HepG2 (cell line): ENCODE results near the gene GTF3A. TPM values are rescaled to one million over a fixed set of nuclear protein-coding genes. Genes with fewer than 3 reads are reported as not detected.
A peak's percentile ranks its signal among the peaks of the same experiment; 100 is the strongest.

Experiments
- AKNA ChIP-seq: sonication (generic); formaldehyde crosslinking; IDR thresholded peaks from 2 replicates; pipeline ENCODE4 v1.4.0; 2020; ENCODE audit warnings: missing genetic modification reagents, borderline replicate concordance
- GFI1 ChIP-seq: sonication (generic); formaldehyde crosslinking; IDR thresholded peaks from 2 replicates; pipeline ENCODE4 v1.5.0; 2020; ENCODE audit warnings: missing genetic modification reagents, mild to moderate bottlenecking, borderline replicate concordance
- HES4 ChIP-seq: sonication (generic); formaldehyde crosslinking; IDR thresholded peaks from 2 replicates; pipeline ENCODE4 v1.9.0; 2021; ENCODE audit warnings: mild to moderate bottlenecking, missing genetic modification reagents, borderline replicate concordance
- HOXA3 ChIP-seq: sonication (generic); formaldehyde crosslinking; IDR thresholded peaks from 2 replicates; pipeline ENCODE4 v1.5.0; 2020; ENCODE audit warnings: missing genetic modification reagents
- JUND ChIP-seq: sonication (generic); formaldehyde crosslinking; IDR thresholded peaks from 2 replicates; pipeline ENCODE4 v1.8.0; 2022; ENCODE audit warnings: mild to moderate bottlenecking, missing genetic modification reagents
- KAT2B ChIP-seq: fragments of 150-350 bp; IDR thresholded peaks from 2 replicates; pipeline ENCODE4 v1.6.1; 2014; ENCODE audit warnings: low read depth, low read length, borderline replicate concordance
- MXI1 ChIP-seq: IDR thresholded peaks from 3 replicates; pipeline ENCODE4 v1.6.1; 2012; ENCODE audit warnings: low read depth, low read length, inconsistent platforms, borderline replicate concordance
- NFIC ChIP-seq: IDR thresholded peaks from 2 replicates; pipeline ENCODE4 v1.6.1; 2012; ENCODE audit warnings: mild to moderate bottlenecking, low read length, inconsistent platforms
- NR2C2 ChIP-seq: sonication (generic); formaldehyde crosslinking; IDR thresholded peaks from 2 replicates; pipeline ENCODE4 v1.4.0; 2020; ENCODE audit warnings: missing genetic modification reagents, mild to moderate bottlenecking, moderate library complexity, borderline replicate concordance
- NR3C1 ChIP-seq: sonication (generic); formaldehyde crosslinking; IDR thresholded peaks from 2 replicates; pipeline ENCODE4 v1.4.0; 2020; ENCODE audit warnings: missing genetic modification reagents
- PAF1 ChIP-seq: IDR thresholded peaks from 2 replicates; pipeline ENCODE4 v1.6.1; 2016; ENCODE audit warnings: missing genetic modification reagents, missing compliant biosample characterization
- RNF2 ChIP-seq: fragments of 450-650 bp; conservative IDR thresholded peaks from 2 replicates; pipeline ENCODE4 v1.6.1; 2016; ENCODE audit warnings: low read depth
- RXRA ChIP-seq: sonication (generic); formaldehyde crosslinking; IDR thresholded peaks from 2 replicates; pipeline ENCODE4 v1.5.1; 2020; ENCODE audit warnings: missing genetic modification reagents
- SALL1 ChIP-seq: sonication (generic); formaldehyde crosslinking; IDR thresholded peaks from 2 replicates; pipeline ENCODE4 v1.8.0; 2022; ENCODE audit warnings: mild to moderate bottlenecking, missing genetic modification reagents
- SMAD3 ChIP-seq: sonication (generic); formaldehyde crosslinking; IDR thresholded peaks from 2 replicates; pipeline ENCODE4 v1.4.0; 2020; ENCODE audit warnings: missing genetic modification reagents
- SOX13 ChIP-seq, 3 experiments: fragments of 450-650 bp in 1 of 3; sonication (generic) in 1 of 3; formaldehyde crosslinking in 1 of 3; IDR thresholded peaks in 2 of 3; conservative IDR thresholded peaks in 1 of 3; 2 replicates each; pipeline versions ENCODE4 v1.5.0 to v1.6.1; 2016 to 2020; ENCODE audit warnings: antibody characterized with exemption in 1 of 3, mild to moderate bottlenecking in 1 of 3, missing compliant biosample characterization in 1 of 3, missing genetic modification reagents in 1 of 3, moderate library complexity in 1 of 3
- TOE1 ChIP-seq: sonication (generic); formaldehyde crosslinking; IDR thresholded peaks from 2 replicates; pipeline ENCODE4 v1.4.0; 2020; ENCODE audit warnings: mild to moderate bottlenecking, missing genetic modification reagents
- ZIK1 ChIP-seq: sonication (generic); formaldehyde crosslinking; IDR thresholded peaks from 2 replicates; pipeline ENCODE4 v1.5.0; 2020; ENCODE audit warnings: mild to moderate bottlenecking, low read depth, missing genetic modification reagents, borderline replicate concordance
- ZKSCAN5 ChIP-seq: sonication (generic); formaldehyde crosslinking; IDR thresholded peaks from 2 replicates; pipeline ENCODE4 v1.5.1; 2020; ENCODE audit warnings: mild to moderate bottlenecking, missing genetic modification reagents
- ZNF224 ChIP-seq: sonication (generic); formaldehyde crosslinking; IDR thresholded peaks from 2 replicates; pipeline ENCODE4 v1.5.0; 2020; ENCODE audit warnings: mild to moderate bottlenecking, missing genetic modification reagents
- ZNF512B ChIP-seq: sonication (generic); formaldehyde crosslinking; IDR thresholded peaks from 2 replicates; pipeline ENCODE4 v1.5.1; 2020; ENCODE audit warnings: missing genetic modification reagents, mild to moderate bottlenecking, borderline replicate concordance
- ZNF720 ChIP-seq: sonication (generic); formaldehyde crosslinking; IDR thresholded peaks from 2 replicates; pipeline ENCODE4 v1.4.0; 2020; ENCODE audit warnings: missing genetic modification reagents
- polyA plus RNA-seq, 8 experiments: library from polyadenylated mRNA; depleted of rRNA in 3 of 8; stranded (reverse) in 7 of 8; unstranded in 1 of 8; fragments of >200 nt; fragmentation: Illumina TruSeq in 4 of 8; extraction: Trizol in 4 of 8; gene quantifications; 2 replicates each; pipeline versions ENCODE4 v1.2.1 to v1.2.3, GENCODE V29; 2011 to 2016; ENCODE audit warnings: low read depth in 4 of 8, missing spikeins in 1 of 8, mixed read lengths in 1 of 8; ENCODE audit not compliant: insufficient read depth in 1 of 8
- total RNA-seq, 5 experiments: library from RNA; depleted of rRNA; stranded (reverse); fragments of >200 nt; fragmentation: Illumina TruSeq; extraction: Trizol; gene quantifications; 2 replicates each; pipeline ENCODE4 v1.2.3, GENCODE V29; 2016; ENCODE audit warnings: low read depth in 1 of 5

Gene GTF3A
- total and polyA plus RNA-seq, 2 of the 13 experiments (the other 11 are each of a cell fraction or from before 2014, with no cell fraction given): 42.1 to 176 TPM

- no peak for TF ChIP-seq TOE1 (CRISPR knock-in tag)
- TF ChIP-seq JUND (CRISPR knock-in tag): 0 out of 2 replicates have a peak, but pooled peaks have one; percentile 53
- no peak for TF ChIP-seq ZNF512B
- TF ChIP-seq KAT2B: no peak
- TF ChIP-seq SMAD3 (CRISPR knock-in tag): 0 out of 2 replicates have a peak, but pooled peaks have one; percentile 5
- no peak for TF ChIP-seq ZKSCAN5
- TF ChIP-seq NFIC: peak; percentile 20; the same call in 1 of the 2 replicates
- peak; percentile 58; the same call in 1 of the 3 replicates for TF ChIP-seq MXI1
- TF ChIP-seq ZNF720 (CRISPR knock-in tag): no peak
- TF ChIP-seq RNF2: no peak; the same call in 1 of the 2 replicates
- peak; percentile 35; the same call in 1 of the 2 replicates for TF ChIP-seq HES4
- peak; percentile 70 for TF ChIP-seq SALL1 (CRISPR knock-in tag)
- peak; percentile 48; the same call in 1 of the 2 replicates for TF ChIP-seq ZIK1 (CRISPR knock-in tag)
- peak; percentile 87 for TF ChIP-seq HOXA3
- TF ChIP-seq NR2C2: peak; percentile 94
- peak; percentile 35; the same call in 1 of the 2 replicates for TF ChIP-seq ZNF224 (CRISPR knock-in tag)
- TF ChIP-seq PAF1 (CRISPR knock-in tag): no peak
- TF ChIP-seq NR3C1 (CRISPR knock-in tag): no peak
- no peak for TF ChIP-seq SOX13 (IDR thresholded peaks at IDR 0.05)
- TF ChIP-seq SOX13 (CRISPR knock-in tag; conservative IDR thresholded peaks at IDR 0.05 in 1 of 2, IDR thresholded peaks at IDR 0.05 in 1 of 2): peak in 1 of 2 experiments; percentile 35; a peak in 1 of 4 replicates
- TF ChIP-seq RXRA (CRISPR knock-in tag): peak; percentile 68
- TF ChIP-seq AKNA: 0 out of 2 replicates have a peak, but pooled peaks have one; percentile 41
- peak; percentile 51; the same call in 1 of the 2 replicates for TF ChIP-seq GFI1 (CRISPR knock-in tag)
Observed at GRCh38 chr13:27449936-27450828, 25.8 kb downstream of the GTF3A start, which contains the start of gene MTIF3 (continued).
